HUES64 (cell line): ENCODE measurements around the gene MBD6. TPM values are rescaled to one million over a fixed set of nuclear protein-coding genes. Genes with fewer than 3 reads are reported as not detected.

Experiments used
- H3K27ac ChIP-seq: 2 replicates; pipeline ENCODE4 v1.7.0; 2013; ENCODE audit warnings: low read depth, low read length, inconsistent platforms
- H3K27me3 ChIP-seq: 2 replicates; pipeline ENCODE4 v1.6.1; 2013; ENCODE audit warnings: mild to moderate bottlenecking, low read length; ENCODE audit not compliant: insufficient read depth
- H3K36me3 ChIP-seq: 2 replicates; pipeline ENCODE4 v1.6.1; 2013; ENCODE audit warnings: mild to moderate bottlenecking, low read length; ENCODE audit not compliant: insufficient read depth
- H3K4me1 ChIP-seq: 2 replicates; pipeline ENCODE4 v1.6.1; 2013; ENCODE audit warnings: mild to moderate bottlenecking, low read length, moderate library complexity; ENCODE audit not compliant: insufficient read depth
- H3K4me3 ChIP-seq: 2 replicates; pipeline ENCODE4 v1.5.1; 2013; ENCODE audit warnings: mild to moderate bottlenecking, low read length, moderate library complexity
- H3K9ac ChIP-seq: 2 replicates; pipeline ENCODE4 v1.6.1; 2013; ENCODE audit warnings: mild to moderate bottlenecking, low read depth, low read length
- H3K9me3 ChIP-seq: 2 replicates; pipeline ENCODE4 v1.6.1; 2013; ENCODE audit warnings: low read depth, low read length; ENCODE audit not compliant: insufficient read depth
- WGBS: fragments of 150-250, 120-280 bp; methylation state at CpG from one replicate; pipeline ENCODE4 v1.1.7; 2013; ENCODE audit warnings: missing lambda C conversion rate; 5-methylcytosine and 5-hydroxymethylcytosine counted together
- polyA plus RNA-seq, 2 experiments: library from polyadenylated mRNA; stranded (reverse); fragments of 50-300 nt; gene quantifications; one replicate each; pipeline ENCODE4 v1.2.3, GENCODE V29; 2013

MBD6 gene, protein sequence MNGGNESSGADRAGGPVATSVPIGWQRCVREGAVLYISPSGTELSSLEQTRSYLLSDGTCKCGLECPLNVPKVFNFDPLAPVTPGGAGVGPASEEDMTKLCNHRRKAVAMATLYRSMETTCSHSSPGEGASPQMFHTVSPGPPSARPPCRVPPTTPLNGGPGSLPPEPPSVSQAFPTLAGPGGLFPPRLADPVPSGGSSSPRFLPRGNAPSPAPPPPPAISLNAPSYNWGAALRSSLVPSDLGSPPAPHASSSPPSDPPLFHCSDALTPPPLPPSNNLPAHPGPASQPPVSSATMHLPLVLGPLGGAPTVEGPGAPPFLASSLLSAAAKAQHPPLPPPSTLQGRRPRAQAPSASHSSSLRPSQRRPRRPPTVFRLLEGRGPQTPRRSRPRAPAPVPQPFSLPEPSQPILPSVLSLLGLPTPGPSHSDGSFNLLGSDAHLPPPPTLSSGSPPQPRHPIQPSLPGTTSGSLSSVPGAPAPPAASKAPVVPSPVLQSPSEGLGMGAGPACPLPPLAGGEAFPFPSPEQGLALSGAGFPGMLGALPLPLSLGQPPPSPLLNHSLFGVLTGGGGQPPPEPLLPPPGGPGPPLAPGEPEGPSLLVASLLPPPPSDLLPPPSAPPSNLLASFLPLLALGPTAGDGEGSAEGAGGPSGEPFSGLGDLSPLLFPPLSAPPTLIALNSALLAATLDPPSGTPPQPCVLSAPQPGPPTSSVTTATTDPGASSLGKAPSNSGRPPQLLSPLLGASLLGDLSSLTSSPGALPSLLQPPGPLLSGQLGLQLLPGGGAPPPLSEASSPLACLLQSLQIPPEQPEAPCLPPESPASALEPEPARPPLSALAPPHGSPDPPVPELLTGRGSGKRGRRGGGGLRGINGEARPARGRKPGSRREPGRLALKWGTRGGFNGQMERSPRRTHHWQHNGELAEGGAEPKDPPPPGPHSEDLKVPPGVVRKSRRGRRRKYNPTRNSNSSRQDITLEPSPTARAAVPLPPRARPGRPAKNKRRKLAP
- 16.4 TPM for polyA plus RNA-seq (2013, experiment 1 of 2)
- 17.8 TPM for polyA plus RNA-seq (2013, experiment 2 of 2)

DNA sequence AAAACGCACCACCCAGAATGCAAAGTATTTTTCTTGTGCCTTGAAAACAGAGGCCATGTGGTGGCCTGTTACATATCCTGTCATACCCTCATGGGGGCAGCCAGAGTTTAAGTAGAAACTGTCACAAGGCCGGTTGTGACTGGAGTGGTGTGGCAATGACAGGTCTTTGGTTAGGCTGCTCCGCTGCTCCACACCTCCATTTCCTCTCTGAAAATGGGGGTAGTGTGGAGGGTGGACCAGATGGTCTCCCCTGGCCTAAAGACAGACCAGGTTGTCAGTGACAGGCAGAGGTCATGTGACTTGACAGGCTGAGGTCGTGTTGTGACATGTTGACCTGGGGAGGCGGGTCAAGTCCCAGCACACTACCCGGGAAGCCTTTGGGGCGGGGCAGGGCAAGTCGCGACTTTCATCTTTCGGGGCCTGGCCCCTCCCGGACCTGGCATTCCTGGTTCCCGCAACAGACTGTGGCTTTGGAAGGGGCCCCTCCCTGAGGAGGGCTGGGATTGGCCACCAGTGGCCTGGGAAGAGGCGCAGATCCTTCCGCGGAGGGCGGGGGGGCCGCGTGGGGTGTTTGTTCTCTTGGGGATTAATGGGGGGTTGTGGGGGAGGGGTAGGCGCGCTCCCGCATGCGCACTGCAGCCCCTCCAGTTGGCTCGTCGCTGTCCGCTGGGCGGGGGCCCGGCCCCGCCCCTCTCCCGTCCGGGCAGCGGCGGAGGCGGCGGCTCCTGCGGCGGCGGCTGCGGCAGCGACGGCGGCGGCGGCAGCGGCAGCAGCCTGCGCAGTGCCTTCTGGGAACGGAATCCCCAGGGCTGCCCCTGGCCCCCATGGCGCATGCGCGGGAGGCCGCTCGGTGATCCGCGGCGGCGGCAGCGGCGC is at the start of gene MBD6:
Gene MBD6 (plus strand): TSS at position 814 of the 876 bp plus-strand sequence. CDS start 1,480 bp downstream, outside the sequence.
- no peaks in the 10 kb centered on the region for H3K27me3 ChIP-seq
- H3K4me1 ChIP-seq, result peaks cover 22% of the 10 kb centered on the region; the same call in 1 of the 2 replicates
- peak within 1 kb of the TSS; percentile 96 for H3K27ac ChIP-seq
- no peaks in the 10 kb centered on the region for H3K9me3 ChIP-seq
- H3K9ac ChIP-seq, result peak within 1 kb of the TSS; percentile 78
- peaks cover 28% of the 10 kb centered on the region for H3K36me3 ChIP-seq
- under 1% methylated on average over 57 of the region's 57 CpGs for WGBS
- H3K4me3 ChIP-seq, result peak within 1 kb of the TSS; percentile 87

DNA sequence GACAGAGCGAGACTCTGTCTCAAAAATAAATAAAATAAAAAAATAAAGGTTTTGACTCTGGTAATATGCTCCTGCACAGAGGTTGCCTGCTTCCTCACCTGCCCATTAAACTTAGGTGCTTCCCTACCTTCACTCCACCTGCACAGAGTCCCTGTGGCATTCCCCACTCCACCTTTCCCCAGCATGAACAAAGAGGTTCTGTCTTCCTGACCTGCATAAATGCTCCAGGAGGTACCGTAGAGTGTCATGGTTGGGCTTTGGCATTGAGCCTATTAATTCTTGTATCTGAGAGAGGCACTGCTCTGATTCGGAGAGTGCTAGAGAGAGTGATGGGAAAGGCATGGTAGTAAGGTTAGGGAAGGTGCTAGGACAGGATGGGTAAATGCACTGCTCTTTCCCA is 49.2 kb upstream of the MBD6 start:
- Histone ChIP-seq H3K9me3 (no peaks in the 10 kb centered on the region), H3K4me1 (peaks cover 5% of the 10 kb centered on the region), H3K4me3 (no peak overlapping the region), H3K36me3 (no peaks in the 10 kb centered on the region; the same call in 1 of the 2 replicates), H3K27me3 (peaks cover 59% of the 10 kb centered on the region), H3K27ac (no peak overlapping the region), H3K9ac (no peak overlapping the region)
- WGBS, result 80% methylated on average over 2 of the region's 3 CpGs

DNA sequence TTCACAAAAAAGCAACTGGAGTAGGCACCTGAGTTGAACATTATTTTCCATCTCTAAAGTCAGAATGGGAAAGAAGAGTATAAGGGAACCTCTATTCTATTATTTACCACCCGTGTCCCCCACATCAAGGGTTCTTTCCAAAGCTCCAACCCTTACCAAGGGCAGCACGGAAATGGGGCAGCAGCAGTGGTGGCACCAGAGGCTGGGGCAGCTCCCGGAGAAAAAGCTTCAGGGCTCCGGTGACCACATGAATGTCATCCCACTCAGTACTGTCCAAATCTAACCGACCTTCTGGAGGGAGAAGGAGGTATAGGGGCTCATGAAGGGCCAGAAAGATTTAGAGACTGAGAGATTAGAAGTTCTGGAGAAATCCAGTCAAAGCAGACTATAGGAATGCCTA is 48.7 kb upstream of the MBD6 start:
- H3K4me3 ChIP-seq, result no peak overlapping the region
- H3K27me3 ChIP-seq, result peaks cover 60% of the 10 kb centered on the region
- H3K27ac ChIP-seq, result no peak overlapping the region
- no peak overlapping the region for H3K9ac ChIP-seq
- no peaks in the 10 kb centered on the region; the same call in 1 of the 2 replicates for H3K36me3 ChIP-seq
- H3K9me3 ChIP-seq, result no peaks in the 10 kb centered on the region
- H3K4me1 ChIP-seq, result peaks cover 5% of the 10 kb centered on the region
- 95% methylated on average over 5 of the region's 5 CpGs for WGBS

DNA sequence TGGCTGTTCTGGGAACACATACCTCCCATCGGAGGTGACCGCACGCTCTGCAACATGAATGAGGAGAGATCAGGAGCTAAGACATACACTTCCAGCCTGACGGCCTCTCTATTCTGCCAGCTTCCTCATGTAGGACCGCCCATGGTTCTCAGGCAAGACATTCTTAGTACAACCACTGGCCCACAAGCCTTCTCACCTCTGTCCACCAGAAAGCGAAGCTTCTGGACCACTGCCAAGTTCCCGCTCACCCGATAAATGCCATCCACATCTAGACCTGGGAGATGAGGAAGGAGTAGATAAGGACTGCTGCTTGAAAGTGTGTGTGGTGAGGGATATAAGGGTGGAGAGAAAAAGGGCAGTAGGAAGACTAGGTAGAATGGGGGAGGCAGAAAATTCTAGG is 48.2 kb upstream of the MBD6 start:
- H3K4me3 ChIP-seq, result no peak overlapping the region
- no peaks in the 10 kb centered on the region for H3K9me3 ChIP-seq
- no peak overlapping the region for H3K9ac ChIP-seq
- no peaks in the 10 kb centered on the region; the same call in 1 of the 2 replicates for H3K36me3 ChIP-seq
- peaks cover 63% of the 10 kb centered on the region for H3K27me3 ChIP-seq
- H3K27ac ChIP-seq, result no peak overlapping the region
- H3K4me1 ChIP-seq, result peaks cover 5% of the 10 kb centered on the region
- WGBS, result 95% methylated on average over 8 of the region's 8 CpGs

DNA sequence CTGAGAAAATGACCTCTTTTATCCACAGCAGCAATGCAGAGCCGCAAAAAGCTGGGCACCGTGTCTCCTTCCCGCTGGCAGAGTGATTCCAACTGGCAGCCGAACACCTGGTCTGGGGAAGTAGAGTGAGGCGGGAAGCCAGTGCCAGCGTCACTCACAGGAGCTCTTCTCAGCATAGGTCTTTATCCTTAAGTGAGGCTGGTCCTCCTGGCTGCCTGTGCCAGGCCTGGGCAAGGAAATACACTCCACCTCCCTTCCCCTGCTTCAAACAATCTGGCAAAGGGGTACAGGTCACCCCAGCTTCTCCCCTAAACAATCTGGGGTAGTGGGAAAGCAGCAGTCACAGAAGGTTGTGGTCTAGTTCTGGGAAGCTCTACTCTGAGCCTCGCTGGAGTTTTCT is 47.8 kb upstream of the MBD6 start:
- Histone ChIP-seq H3K4me1 (peaks cover 5% of the 10 kb centered on the region), H3K27ac (no peak overlapping the region), H3K9ac (no peak overlapping the region; the same call in 1 of the 2 replicates), H3K36me3 (no peaks in the 10 kb centered on the region; the same call in 1 of the 2 replicates), H3K9me3 (no peaks in the 10 kb centered on the region), H3K27me3 (peaks cover 67% of the 10 kb centered on the region), H3K4me3 (peak overlapping the region; percentile 49)
- WGBS, result 65% methylated on average over 7 of the region's 7 CpGs

DNA sequence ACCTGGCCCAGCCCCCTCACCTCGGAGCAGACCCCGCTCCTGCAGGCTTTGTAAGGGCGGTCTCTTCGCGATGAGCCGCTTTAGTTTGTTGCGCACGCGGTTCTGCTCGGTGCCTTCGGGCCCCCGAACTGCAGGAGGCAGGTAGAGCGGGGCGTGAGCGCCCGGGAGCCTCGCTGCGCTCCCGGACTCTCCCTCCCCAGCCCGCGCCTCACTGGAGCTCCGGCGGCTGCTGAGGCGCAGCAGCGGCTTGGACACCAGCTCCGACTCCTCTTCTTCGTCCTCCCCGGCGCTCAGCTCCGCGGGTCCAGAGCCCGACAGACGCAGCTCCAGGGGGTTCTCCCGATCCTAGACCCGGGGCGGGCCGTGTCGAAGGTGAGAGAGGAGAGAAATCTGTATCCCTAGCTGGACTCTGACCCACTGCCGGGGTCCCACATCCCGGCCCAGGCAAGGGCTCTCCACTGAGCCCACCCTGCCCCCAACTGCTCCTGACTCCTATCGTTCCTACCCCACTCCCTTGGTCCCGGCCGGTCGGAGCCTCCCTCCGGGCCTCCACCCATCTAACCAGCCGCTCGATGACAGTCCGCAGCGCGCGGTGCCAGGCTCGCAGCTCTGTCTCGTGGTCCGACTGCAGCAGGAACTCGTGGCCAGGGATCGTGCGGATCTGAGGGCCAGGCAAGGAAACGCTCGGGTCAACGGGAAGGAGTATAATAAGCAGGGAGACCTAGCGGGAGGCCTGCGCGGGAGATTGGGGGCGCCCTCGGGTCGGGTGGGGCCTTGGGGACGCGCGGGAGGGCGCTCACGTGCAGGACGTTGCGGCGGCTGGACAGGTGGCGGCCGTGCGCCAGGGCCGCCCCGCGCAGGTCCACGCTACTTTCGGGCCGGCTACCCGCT is 47.1 kb upstream of the MBD6 start:
- Histone ChIP-seq H3K9me3 (no peaks in the 10 kb centered on the region), H3K27ac (no peak overlapping the region), H3K27me3 (peaks cover 68% of the 10 kb centered on the region), H3K4me1 (peaks cover 5% of the 10 kb centered on the region), H3K36me3 (no peaks in the 10 kb centered on the region), H3K9ac (peak overlapping the region; percentile 30; the same call in 1 of the 2 replicates), H3K4me3 (peak overlapping the region; percentile 49)
- 2% methylated on average over 84 of the region's 84 CpGs for WGBS

DNA sequence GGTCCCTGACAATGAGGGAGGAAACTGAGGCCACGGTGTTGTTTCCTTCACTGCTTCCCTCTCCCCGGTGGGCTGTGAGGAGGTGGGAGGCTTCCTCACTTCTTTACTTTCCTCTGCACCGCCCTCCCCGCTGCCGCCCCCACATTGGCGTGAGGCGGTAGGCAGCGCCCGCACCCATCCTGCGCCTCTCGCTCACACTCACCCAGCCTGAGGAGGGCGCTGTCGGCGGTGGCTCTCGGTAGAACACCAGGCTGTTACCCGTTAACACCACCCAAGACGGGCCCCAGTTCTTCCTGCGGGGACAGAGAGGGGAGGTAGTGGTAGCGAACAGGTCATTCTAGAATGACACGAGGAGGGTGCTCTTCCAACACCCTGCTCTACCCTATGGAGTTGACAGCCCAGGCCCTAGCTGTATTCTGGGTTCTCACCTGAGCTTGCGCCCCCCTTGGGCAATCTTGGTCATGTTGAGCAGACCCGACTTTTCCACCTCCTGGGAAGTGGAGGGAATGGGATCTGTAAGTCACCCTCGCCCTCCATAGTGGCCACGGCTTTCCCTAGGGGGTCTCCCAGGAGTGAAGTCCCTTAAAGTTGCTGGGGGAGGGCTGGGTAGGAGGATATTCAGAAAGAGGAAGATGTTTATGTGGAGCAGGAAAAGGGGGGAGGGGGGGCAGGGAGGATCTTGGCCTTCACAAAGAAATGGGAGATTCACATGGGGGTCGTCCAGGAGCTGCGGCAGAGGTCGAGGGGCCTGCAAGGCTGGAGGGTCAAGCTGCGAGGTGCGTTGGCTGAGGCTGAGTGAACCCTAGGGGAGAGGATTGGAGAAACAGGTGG is 46.2 kb upstream of the MBD6 start:
- H3K4me1 ChIP-seq, result peaks cover 5% of the 10 kb centered on the region
- H3K27ac ChIP-seq, result no peak overlapping the region
- no peaks in the 10 kb centered on the region for H3K36me3 ChIP-seq
- WGBS, result 47% methylated on average over 28 of the region's 29 CpGs
- H3K4me3 ChIP-seq, result peak overlapping the region; percentile 49
- H3K27me3 ChIP-seq, result peaks cover 68% of the 10 kb centered on the region
- H3K9me3 ChIP-seq, result no peaks in the 10 kb centered on the region
- no peak overlapping the region for H3K9ac ChIP-seq

DNA sequence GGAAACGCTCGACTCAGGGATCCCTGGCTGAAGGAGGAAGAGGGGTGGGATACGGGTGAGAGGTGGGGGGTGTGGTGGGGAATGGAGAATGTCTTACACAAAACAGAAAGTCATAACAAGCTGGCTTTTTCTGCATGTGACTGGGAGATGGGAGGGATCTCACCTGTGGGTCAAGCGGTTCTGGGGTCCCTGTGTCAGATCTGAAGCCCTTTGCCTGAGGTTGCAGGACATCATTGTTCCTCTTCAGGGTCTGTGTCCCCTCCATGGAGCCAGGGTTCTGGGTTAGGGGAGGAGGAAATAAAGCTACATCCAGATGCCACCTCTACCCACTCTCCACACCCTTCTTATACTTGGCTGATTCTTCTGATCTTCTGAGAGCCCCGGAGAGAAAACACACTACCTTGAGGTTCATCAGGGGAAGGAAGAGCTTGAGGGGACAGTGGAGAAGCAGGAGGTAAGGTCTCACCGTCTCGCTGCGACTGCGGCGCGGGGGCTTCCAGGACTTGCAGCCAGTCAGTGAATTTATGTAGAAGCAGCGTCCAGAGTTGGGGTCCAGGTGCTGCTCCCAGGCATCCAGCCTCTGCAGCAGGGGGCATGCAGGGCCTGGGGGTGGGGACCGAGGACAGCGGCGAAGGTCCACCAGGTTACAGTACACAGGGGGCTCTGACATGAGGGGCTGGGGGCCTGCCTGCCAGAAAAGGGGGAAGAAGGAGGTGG is 45.5 kb upstream of the MBD6 start:
- H3K27me3 ChIP-seq, result peaks cover 65% of the 10 kb centered on the region
- H3K4me3 ChIP-seq, result no peak overlapping the region
- WGBS, result 87% methylated on average over 15 of the region's 15 CpGs

More for the DNA sequence above, 45.5 kb upstream of the MBD6 start:
- Histone ChIP-seq H3K9me3 (no peaks in the 10 kb centered on the region), H3K27ac (no peak overlapping the region), H3K36me3 (no peaks in the 10 kb centered on the region), H3K4me1 (peaks cover 5% of the 10 kb centered on the region), H3K9ac (no peak overlapping the region)
